Stimulated activated CD4-positive, alpha-beta T cell treated with anti-CD3 and anti-CD28 coated beads, Interleukin-12 subunit alpha, Interleukin-12 subunit beta, amount 100 ng/mL, for 4 hours (primary cell): ENCODE results near the gene KIF13A.
"Not testable (repeated sequence)": the region's sequence is repeated elsewhere in the genome, so short reads cannot be mapped to it uniquely, and the experiment has no call there.

ENCODE experiments used
- DNase-seq: peaks from one replicate; pipeline ENCODE4 v3.0.0-alpha.2; 2020

Gene KIF13A

GRCh38 chr6:17998003-17998402 is 10.6 kb upstream of the KIF13A start:
- no peak for DNase-seq

GRCh38 chr6:17995414-17995813 is 8.0 kb upstream of the KIF13A start:
- no peak for DNase-seq

- no peak for DNase-seq
These were observed 6.6 kb upstream of the KIF13A start for GRCh38 chr6:17994019-17994418.

GRCh38 chr6:17988422-17988944 is 1.0 kb upstream of the KIF13A start:
- DNase-seq, result no peak

GRCh38 chr6:17987697-17988421 is 424 bp upstream of the KIF13A start:
- no peak for DNase-seq

- no peak for DNase-seq
These were observed 584 bp downstream of the KIF13A start for GRCh38 chr6:17986656-17987446.

GRCh38 chr6:17985934-17986655 is 1.3 kb downstream of the KIF13A start:
- DNase-seq, result no peak

GRCh38 chr6:17984812-17985670 is 2.4 kb downstream of the KIF13A start:
- no peak for DNase-seq

GRCh38 chr6:17984399-17984798 is 3.0 kb downstream of the KIF13A start:
- DNase-seq, result no peak

GRCh38 chr6:17983730-17984129 is 3.7 kb downstream of the KIF13A start:
- DNase-seq, result no peak

- no peak for DNase-seq
These were observed 7.1 kb downstream of the KIF13A start for GRCh38 chr6:17980329-17980728.

GRCh38 chr6:17979479-17979878 is 8.0 kb downstream of the KIF13A start:
- DNase-seq, result no peak

- DNase-seq, result not testable (repeated sequence)
These were observed 11.2 kb downstream of the KIF13A start for GRCh38 chr6:17976258-17976657.

- no peak for DNase-seq
These were observed 12.7 kb downstream of the KIF13A start for GRCh38 chr6:17974570-17975368.

GRCh38 chr6:17972978-17973622 is 14.3 kb downstream of the KIF13A start:
- no peak for DNase-seq

GRCh38 chr6:17972074-17972952 is 15.1 kb downstream of the KIF13A start:
- no peak for DNase-seq

GRCh38 chr6:17971128-17972073 is 16.0 kb downstream of the KIF13A start:
- DNase-seq, result no peak

- no peak for DNase-seq
These were observed 18.6 kb downstream of the KIF13A start for GRCh38 chr6:17968876-17969275.
